ENCODE results near the gene RPP25.

The RPP25 gene

GRCh38 chr15:74906067-74906449 is 50.5 kb downstream of the RPP25 start:
- Histone ChIP-seq H3K9me3 (ENCODE audit: insufficient read depth, low read length) (no peaks in the 10 kb centered on the region), H3K9ac (ENCODE audit: insufficient read length, low read depth) (peak overlapping the region; percentile 96), H3K4me1 (ENCODE audit: insufficient read depth, insufficient read length) (peaks cover 3% of the 10 kb centered on the region), H3K36me3 (ENCODE audit: insufficient read depth, insufficient read length, low read length) (peaks cover 44% of the 10 kb centered on the region), H3K4me3 (ENCODE audit: insufficient read length, low read depth) (peak overlapping the region; percentile 86), H3K27me3 (ENCODE audit: insufficient read depth, insufficient read length) (no peaks in the 10 kb centered on the region)
- no peak for DNase-seq (ENCODE audit: low read depth, low spot score)
- no peak for TF ChIP-seq SUZ12 (IDR thresholded peaks at IDR 0.05; ENCODE audit: extremely low read depth, insufficient read depth, insufficient read length)
- no peak for TF ChIP-seq ZNF274 (IDR thresholded peaks at IDR 0.05; ENCODE audit: low read depth, low read length)
- TF ChIP-seq YY1 (IDR thresholded peaks at IDR 0.05; ENCODE audit: insufficient read depth, insufficient read length): no peak
